C4-2B (cell line): ENCODE results near the gene AANAT.

ENCODE experiments used
- H3K27ac ChIP-seq: fragments of 450-650 bp; 2 replicates; pipeline ENCODE4 v1.5.1; 2017
- CTCF ChIP-seq: fragments of 450-650 bp; conservative IDR thresholded peaks from 2 replicates; pipeline ENCODE4 v1.5.1; 2017; ENCODE audit warnings: mild to moderate bottlenecking
- ZFX ChIP-seq: fragments of 450-650 bp; IDR thresholded peaks from 2 replicates; pipeline ENCODE4 v1.6.1; 2017

AANAT gene

DNA sequence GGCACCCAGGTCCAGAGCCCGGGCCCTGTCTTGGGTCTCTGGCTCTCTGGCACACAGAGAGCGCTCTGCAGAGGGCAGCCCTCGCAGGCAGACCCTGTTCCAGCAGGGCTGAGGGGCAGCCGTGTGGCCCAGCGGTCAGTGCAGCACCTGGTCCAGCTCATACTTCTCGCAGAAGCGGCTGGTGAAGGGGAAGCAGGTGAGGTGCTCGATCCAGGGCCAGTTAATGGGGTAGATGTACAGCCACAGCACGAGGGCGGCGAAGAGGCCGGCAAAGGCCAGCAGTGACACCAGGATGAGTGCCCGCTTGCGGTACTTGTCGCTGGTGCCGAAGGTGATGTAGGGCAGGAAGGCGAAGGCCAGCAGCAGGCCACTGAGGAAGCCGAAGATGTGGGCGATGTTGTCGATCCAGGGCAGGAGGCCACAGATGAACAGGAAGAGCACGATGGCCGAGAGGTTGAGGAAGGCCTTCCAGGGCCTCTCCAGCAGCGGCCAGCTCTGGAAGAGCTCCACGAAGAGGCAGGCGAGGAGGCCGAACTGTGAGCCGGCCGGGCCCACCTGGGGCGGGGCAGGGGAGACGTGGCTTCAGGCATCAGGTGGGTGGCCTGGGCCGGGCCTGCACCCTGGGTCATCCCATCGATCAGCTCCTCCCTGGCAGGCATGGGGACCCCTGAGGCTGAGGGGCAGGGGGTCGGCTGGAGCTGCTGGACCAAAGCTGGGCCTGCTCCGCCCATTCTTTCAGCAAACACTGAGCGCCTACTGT, 4.3 kb downstream of the AANAT start:
- TF ChIP-seq CTCF = no peak
- TF ChIP-seq ZFX = no peak
- no peak overlapping the region for H3K27ac ChIP-seq

GRCh38 chr17:76472258-76472645, 4.8 kb downstream of the AANAT start:
- TF ChIP-seq ZFX (no peak), CTCF (no peak)
- H3K27ac ChIP-seq = no peak overlapping the region

DNA sequence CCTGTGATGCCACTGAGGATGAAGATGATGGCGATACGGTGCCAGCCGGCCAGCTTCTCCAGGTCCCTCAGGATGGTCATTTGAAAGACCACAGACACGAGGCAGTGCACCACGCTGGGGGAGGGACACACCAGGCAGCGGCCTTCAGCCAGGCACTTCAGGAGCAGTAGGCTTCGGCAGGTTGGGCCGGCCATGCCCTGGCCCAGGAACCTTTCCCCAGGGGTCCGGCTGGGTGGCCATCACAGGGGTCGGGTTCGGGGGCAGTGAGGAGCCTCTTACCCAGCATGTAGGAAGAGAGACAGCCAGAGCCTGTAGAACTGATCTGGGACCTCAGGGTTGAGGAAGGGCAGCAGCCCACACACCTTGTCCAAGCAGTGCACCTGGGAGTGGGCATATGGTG, 5.3 kb downstream of the AANAT start:
- no peak for TF ChIP-seq CTCF
- TF ChIP-seq ZFX = no peak
- no peak overlapping the region for H3K27ac ChIP-seq

DNA sequence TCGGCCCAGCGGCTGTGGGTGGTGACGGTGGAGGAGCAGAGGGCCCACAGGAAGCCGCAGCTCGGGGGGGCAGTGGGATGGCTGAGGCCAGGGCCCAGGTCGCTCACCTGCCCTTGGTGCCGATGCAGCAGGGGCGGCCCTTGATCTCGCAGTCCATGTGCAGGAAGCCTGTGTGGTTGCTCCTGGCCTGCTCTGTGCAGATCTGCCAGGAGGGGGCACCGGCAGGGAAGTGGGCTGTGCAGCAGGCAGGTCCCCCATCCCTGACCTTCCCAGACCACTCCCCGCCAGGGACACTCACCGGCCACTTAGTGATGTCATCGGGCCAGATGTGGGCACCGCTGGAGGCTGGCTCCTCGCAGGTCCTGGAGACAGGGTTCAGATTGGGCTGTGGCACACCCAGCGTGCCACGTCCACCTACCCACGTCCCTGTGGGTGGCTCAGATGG, 6.2 kb downstream of the AANAT start:
- H3K27ac ChIP-seq = no peak overlapping the region
- TF ChIP-seq CTCF = no peak

GRCh38 chr17:76474238-76474637, 6.8 kb downstream of the AANAT start:
- H3K27ac ChIP-seq = no peak overlapping the region
- TF ChIP-seq ZFX (no peak), CTCF (no peak)

DNA sequence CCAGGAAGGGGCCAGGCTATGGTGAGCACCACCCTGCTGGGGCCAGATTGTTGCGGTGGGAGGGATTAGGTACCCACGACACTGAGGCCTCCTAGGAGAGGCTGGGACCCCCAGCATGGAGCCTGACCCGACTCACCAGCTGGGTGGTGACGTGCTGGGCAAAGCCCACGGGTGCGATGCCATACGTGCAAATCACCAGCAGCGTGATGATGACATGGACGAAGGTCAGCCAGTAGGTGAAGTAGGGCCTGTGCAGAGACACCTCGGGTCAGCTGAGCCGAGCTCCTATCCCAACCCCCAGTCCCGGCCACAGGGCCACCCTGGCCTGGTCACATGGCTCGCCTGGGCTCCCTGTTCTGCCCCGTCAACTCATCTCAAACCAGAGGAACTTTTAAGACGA, 7.5 kb downstream of the AANAT start:
- no peak overlapping the region for H3K27ac ChIP-seq
- TF ChIP-seq ZFX (no peak), CTCF (no peak)

DNA sequence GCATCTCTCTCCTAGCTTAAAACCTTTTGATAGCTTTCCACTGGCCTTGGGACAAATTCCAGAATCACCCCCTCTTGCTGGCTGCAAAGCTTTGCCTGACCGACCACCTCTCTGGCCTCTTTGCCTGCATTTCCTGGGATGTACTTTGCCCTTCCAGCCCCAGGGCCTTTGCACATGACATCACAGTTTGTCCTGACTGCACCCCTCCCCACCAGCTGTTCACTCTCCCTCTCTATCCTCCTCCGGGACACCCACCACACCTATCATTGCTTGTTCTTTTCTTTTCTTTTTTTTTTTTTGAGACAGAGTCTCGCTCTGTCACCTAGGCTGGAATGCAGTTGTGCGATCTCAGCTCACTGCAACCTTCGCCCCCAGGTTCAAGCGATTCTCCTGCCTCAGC, 7.9 kb downstream of the AANAT start:
- H3K27ac ChIP-seq = no peak overlapping the region
- TF ChIP-seq CTCF (no peak), ZFX (no peak)
